Measurements from ENCODE around the gene PDS5A. TPM values are rescaled to one million over a fixed set of nuclear protein-coding genes. Genes with fewer than 3 reads are reported as not detected.
A peak's percentile ranks its signal among the peaks of the same experiment; 100 is the strongest.
"Not testable (repeated sequence)": the region's sequence is repeated elsewhere in the genome, so short reads cannot be mapped to it uniquely, and the experiment has no call there.

PDS5A gene
- total RNA-seq, 2 donors from 2014 or later: 102 to 109 TPM

DNA sequence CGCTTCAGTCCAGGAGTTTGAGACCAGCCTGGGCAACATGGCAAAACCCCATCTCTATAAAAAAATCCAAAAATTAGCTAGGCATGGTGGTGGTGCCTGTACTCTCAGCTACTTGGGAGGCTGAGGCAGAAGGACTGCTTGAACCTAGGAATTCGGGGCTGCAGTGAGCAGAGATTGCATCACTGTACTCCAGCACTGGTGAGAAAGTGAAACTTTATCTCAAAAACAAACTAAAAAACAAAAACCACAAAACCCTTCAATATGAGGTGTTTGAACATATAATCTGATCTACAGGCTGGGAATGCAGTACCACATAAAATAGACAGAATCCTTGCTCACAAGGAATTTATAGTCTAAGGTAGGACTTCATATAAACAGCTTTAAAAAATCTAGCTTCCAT lies 103.9 kb downstream of the PDS5A start:
- no peak for DNase-seq
- no peaks in the 10 kb centered on the region for H3K9me3 ChIP-seq (ENCODE audit: control insufficient read depth, low read length, poor library complexity, severe bottlenecking)
- Mint-ChIP-seq H3K27me3 (no peaks in the 10 kb centered on the region), H3K4me3 (no peak overlapping the region), H3K27ac (peak overlapping the region; percentile 84), H3K4me1 (peaks cover 14% of the 10 kb centered on the region), H3K36me3 (ENCODE audit: low read depth) (peaks cover 3% of the 10 kb centered on the region)
- no peak for ATAC-seq

DNA sequence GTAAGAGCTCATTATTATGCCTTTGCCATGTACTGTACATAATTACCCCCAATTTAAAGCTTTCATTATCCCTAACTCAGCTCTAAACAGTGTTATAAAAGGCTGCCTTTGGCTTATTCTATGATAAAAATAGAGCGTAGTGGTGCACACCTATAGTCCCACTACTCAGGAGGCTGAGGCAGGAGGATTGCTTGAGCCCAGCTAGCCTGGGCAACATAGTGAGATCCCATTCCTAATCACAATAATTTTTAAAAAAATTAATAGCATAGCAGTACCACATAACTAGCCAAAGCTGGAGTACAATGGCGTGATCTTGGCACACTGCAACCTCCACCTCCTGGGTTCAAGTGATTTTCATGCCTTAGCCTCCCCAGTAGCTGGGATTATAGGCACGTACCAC lies 112.4 kb downstream of the PDS5A start:
- H3K36me3 Mint-ChIP-seq (ENCODE audit: low read depth): peaks cover 5% of the 10 kb centered on the region
- no peak for DNase-seq
- no peak overlapping the region for H3K4me3 Mint-ChIP-seq

DNA sequence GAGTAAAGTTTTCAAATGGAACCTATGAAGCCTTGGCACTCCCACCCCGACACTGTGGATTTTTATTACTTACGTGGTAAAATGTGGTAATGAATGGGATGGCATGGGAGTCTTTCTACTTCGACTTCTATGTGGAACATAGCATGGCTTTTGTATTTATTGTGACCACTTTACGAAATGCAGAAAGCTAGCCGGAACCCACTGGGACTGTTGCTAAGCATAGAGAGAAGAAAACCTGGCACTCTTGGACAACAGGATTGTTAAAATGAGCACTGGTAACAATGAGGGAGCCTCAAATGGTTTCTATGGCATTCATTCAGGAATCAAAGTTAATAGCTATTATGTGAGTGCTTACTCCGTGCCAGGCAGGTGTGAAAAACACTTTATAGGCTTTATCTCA lies 113.3 kb downstream of the PDS5A start:
- Mint-ChIP-seq H3K4me1 (peaks cover 5% of the 10 kb centered on the region), H3K27ac (no peak overlapping the region), H3K27me3 (no peaks in the 10 kb centered on the region), H3K36me3 (ENCODE audit: low read depth) (peaks cover 7% of the 10 kb centered on the region), H3K4me3 (no peak overlapping the region)
- H3K9me3 ChIP-seq (ENCODE audit: control insufficient read depth, low read length, poor library complexity, severe bottlenecking): no peaks in the 10 kb centered on the region
- no peak for ATAC-seq
- no peak for DNase-seq

More for the DNA sequence above, 112.4 kb downstream of the PDS5A start:
- no peak for ATAC-seq
- no peak overlapping the region for H3K27ac Mint-ChIP-seq
- no peaks in the 10 kb centered on the region for H3K9me3 ChIP-seq (ENCODE audit: control insufficient read depth, low read length, poor library complexity, severe bottlenecking)
- H3K4me1 Mint-ChIP-seq: no peaks in the 10 kb centered on the region
- no peaks in the 10 kb centered on the region for H3K27me3 Mint-ChIP-seq

DNA sequence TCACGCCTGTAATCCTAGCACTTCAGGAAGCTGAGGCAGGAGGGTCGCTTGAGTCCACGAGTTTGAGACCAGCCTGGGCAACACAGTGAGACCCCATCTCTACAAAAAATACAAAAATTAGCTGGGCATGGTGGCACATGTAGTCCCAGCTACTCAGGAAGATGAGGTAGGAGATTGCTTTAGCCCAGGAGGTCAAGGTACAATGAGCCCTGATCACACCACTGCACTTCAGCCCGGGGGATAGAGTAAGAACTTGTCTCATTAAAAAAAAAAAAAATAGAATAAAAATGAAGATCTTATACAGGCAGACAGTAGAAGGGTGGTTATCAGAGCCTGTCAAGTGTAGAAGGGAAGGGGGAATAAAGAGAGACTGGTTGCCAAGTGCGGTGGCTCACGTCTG lies 116.9 kb downstream of the PDS5A start:
- DNase-seq (no peak), ATAC-seq (no peak)
- no peaks in the 10 kb centered on the region for H3K9me3 ChIP-seq (ENCODE audit: control insufficient read depth, low read length, poor library complexity, severe bottlenecking)
- H3K4me3 Mint-ChIP-seq: no peak overlapping the region
- peaks cover 5% of the 10 kb centered on the region for H3K4me1 Mint-ChIP-seq
- H3K27ac Mint-ChIP-seq: peak overlapping the region; percentile 85
- H3K36me3 Mint-ChIP-seq (ENCODE audit: low read depth): peaks cover 7% of the 10 kb centered on the region
- no peaks in the 10 kb centered on the region for H3K27me3 Mint-ChIP-seq

DNA sequence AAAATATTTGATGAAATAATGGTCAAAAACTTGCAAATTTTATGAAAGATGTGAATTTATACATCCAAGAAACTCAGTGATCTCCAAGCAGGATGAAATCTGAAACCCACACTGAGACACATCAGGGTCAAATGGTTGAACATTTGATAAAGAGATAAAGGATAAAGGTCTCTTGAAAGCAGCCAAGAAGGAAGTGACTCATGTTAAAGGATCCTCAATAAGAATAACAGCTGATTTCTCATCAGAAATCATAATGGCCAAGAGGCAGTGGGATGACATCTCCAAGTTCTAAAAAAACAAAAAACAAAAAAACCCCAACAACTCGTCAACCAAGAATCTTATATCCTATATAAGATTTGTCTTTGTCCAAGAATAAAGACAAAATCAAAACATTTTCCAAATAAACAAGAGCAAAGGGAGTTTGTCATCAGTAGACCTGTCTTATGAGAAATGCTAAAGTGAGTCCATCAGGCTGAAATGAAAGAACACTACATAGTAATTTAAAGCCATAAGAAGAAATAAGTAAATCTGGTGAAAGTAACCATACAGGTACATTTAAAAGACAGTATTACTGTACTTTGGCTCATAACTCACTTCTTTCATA lies 121.7 kb downstream of the PDS5A start:
- H3K36me3 Mint-ChIP-seq (ENCODE audit: low read depth): peaks cover 13% of the 10 kb centered on the region
- H3K4me3 Mint-ChIP-seq: no peak overlapping the region
- no peaks in the 10 kb centered on the region for H3K27me3 Mint-ChIP-seq
- H3K9me3 ChIP-seq (ENCODE audit: control insufficient read depth, low read length, poor library complexity, severe bottlenecking): no peaks in the 10 kb centered on the region
- H3K27ac Mint-ChIP-seq: no peak overlapping the region
- ATAC-seq: no peak
- peaks cover 10% of the 10 kb centered on the region for H3K4me1 Mint-ChIP-seq
- DNase-seq: no peak

DNA sequence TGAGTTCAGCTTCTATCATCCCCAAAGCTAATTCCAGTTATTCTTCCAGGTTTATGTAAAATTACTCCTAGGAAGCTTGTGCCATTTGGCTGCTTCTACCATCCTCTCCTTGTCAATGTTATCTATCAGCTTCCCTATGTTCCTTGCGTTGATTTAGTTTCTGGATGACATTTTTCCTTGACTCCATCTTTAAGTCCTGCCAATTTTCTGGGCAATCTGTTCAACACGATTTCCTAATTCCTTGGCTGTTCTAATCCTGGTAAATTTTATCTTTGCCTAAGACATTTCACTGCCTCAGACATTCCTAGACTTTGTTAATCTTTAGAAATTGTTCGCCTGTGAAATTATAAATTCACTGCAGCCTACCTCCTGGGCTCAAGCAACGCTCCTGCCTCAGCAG lies 125.1 kb downstream of the PDS5A start:
- H3K9me3 ChIP-seq (ENCODE audit: control insufficient read depth, low read length, poor library complexity, severe bottlenecking): no peaks in the 10 kb centered on the region
- no peak overlapping the region for H3K27ac Mint-ChIP-seq

DNA sequence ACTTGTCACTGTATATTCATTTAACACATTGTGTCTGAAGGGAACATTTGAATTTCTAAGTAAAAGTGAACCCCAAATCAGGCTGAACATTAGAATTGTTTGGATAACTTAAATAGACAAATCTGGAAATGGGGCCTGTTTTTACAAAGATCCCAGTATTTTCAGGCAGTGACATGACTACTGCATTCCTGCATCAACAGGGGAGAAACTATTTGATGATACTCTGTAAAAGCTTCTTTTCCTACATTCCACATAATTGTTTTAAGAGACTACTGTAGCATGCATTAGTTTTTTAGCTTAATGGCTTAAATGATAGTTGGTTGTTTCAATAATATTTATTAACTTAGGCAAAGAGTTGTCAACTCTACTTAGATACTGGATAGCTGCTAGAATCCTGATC lies 127.0 kb downstream of the PDS5A start:
- no peak overlapping the region for H3K4me3 Mint-ChIP-seq
- DNase-seq (no peak), ATAC-seq (no peak)
- peaks cover 11% of the 10 kb centered on the region for H3K36me3 Mint-ChIP-seq (ENCODE audit: low read depth)
- H3K27ac Mint-ChIP-seq: no peak overlapping the region
- no peaks in the 10 kb centered on the region for H3K9me3 ChIP-seq (ENCODE audit: control insufficient read depth, low read length, poor library complexity, severe bottlenecking)
- peaks cover 5% of the 10 kb centered on the region for H3K4me1 Mint-ChIP-seq
- H3K27me3 Mint-ChIP-seq: no peaks in the 10 kb centered on the region

More for the DNA sequence above, 125.1 kb downstream of the PDS5A start:
- peaks cover 5% of the 10 kb centered on the region for H3K4me1 Mint-ChIP-seq
- ATAC-seq (no peak), DNase-seq (no peak)
- H3K27me3 Mint-ChIP-seq: no peaks in the 10 kb centered on the region
- H3K4me3 Mint-ChIP-seq: no peak overlapping the region
- peaks cover 11% of the 10 kb centered on the region for H3K36me3 Mint-ChIP-seq (ENCODE audit: low read depth)

DNA sequence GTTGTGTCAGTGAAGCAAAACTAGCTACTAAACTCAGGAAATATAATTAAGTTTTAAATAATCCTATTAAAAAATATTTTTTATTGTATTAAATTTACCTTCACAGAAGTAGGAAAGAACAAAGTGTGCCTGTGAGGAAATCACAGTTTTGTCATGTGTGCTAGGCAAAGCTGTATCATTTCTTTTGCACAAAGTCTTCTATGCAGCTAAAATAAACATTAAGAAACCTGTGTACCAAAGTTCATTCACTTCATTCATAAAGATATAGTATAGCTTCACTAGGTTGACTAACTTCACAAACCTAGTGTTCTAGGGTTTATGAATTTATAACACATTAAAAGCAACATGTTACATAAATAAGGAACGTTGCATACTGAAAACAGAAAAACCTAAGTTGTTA lies 131.0 kb downstream of the PDS5A start:
- Mint-ChIP-seq H3K27me3 (no peaks in the 10 kb centered on the region), H3K27ac (no peak overlapping the region), H3K4me3 (no peak overlapping the region), H3K4me1 (no peaks in the 10 kb centered on the region), H3K36me3 (ENCODE audit: low read depth) (peaks cover 2% of the 10 kb centered on the region)
- no peak for DNase-seq
- no peaks in the 10 kb centered on the region for H3K9me3 ChIP-seq (ENCODE audit: control insufficient read depth, low read length, poor library complexity, severe bottlenecking)
- ATAC-seq: no peak

DNA sequence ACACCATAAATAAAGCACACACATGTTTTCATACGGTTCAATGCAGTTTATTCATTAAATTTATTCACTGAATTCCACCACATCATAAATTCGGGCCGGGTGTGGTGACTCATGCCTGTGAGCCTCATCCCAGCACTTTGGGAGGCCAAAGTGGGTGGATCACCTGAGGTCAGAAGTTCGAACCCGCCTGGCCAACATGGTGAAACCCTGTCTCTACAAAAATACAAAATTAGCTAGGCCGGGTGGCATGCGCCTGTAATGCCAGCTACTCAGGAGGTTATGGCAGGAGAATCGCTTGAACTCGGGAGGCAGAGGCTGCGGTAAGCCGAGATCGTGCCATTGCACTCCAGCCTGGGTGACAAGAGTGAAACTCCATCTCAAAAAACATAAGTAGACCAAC lies 131.6 kb downstream of the PDS5A start:
- H3K4me3 Mint-ChIP-seq: no peak overlapping the region
- H3K36me3 Mint-ChIP-seq (ENCODE audit: low read depth): peaks cover 2% of the 10 kb centered on the region
- H3K27me3 Mint-ChIP-seq: no peaks in the 10 kb centered on the region
- ATAC-seq: no peak
- DNase-seq: no peak
- H3K9me3 ChIP-seq (ENCODE audit: control insufficient read depth, low read length, poor library complexity, severe bottlenecking): no peaks in the 10 kb centered on the region
- H3K27ac Mint-ChIP-seq: no peak overlapping the region
- H3K4me1 Mint-ChIP-seq: no peaks in the 10 kb centered on the region

DNA sequence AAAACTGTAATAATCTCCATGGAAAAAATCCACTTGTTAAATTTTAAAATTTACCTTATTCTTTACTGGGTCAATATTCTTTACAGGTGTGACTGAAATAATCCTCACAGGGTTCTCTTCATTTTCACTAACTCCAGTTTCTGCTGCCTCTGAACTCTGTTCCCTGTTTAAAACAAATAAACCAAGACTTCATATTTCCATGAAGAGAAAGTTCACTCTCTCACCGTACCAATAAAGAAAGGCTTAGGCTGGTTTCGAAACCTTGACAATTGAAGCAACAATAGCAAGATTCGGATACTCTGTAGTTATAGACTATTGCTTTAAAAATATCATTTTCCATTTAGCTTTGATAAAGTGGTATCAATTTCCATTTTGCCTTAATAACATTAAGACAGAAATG lies 135.8 kb downstream of the PDS5A start:
- H3K27me3 Mint-ChIP-seq: no peaks in the 10 kb centered on the region
- no peaks in the 10 kb centered on the region for H3K4me1 Mint-ChIP-seq
- H3K36me3 Mint-ChIP-seq (ENCODE audit: low read depth): peaks cover 3% of the 10 kb centered on the region
- no peak for ATAC-seq
- no peak for DNase-seq
- no peak overlapping the region for H3K27ac Mint-ChIP-seq
- no peaks in the 10 kb centered on the region for H3K9me3 ChIP-seq (ENCODE audit: control insufficient read depth, low read length, poor library complexity, severe bottlenecking)
- no peak overlapping the region for H3K4me3 Mint-ChIP-seq

DNA sequence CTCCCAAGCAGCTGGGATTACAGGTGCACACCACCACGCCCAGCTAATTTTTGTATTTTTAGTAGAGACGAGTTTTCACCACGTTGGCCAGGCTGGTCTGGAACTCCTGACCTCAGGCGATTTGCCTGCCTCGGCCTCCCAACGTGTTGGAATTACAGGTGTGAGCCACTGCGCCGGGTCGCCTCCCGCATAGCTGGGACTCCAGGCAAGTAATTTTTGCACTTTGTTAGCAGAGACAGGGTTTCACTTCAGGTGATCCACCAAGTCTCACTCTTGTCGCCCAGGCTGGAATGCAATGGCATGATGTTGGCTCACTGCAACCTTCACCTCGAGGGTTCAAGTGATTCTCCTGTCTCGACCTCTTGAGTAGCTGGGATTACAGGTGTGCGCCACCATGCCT lies 137.2 kb downstream of the PDS5A start:
- DNase-seq; H3K27ac Mint-ChIP-seq; H3K9me3 ChIP-seq (ENCODE audit: control insufficient read depth, low read length, poor library complexity, severe bottlenecking); H3K4me1 Mint-ChIP-seq; H3K36me3 Mint-ChIP-seq (ENCODE audit: low read depth); H3K4me3 Mint-ChIP-seq; H3K27me3 Mint-ChIP-seq; ATAC-seq: not testable (repeated sequence)

DNA sequence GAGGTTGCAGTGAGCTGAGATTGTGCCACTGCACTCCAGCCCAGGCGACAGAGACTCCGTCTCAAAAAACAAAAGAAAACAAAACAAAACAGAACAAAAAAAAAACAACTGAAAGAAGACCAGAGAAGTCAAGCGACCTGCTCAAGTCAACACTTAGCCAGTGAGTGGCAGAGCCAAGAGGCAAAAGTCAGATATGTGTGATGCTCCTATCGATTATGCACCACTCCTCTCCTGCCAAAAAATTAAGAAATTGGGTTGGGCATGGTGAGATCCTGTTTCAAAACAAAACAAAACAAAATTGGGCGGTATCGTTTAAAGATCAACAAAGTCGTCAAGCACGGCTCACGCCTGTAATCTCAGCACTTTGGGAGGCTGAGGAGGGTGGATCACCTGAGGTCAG lies 137.7 kb downstream of the PDS5A start:
- DNase-seq (no peak), ATAC-seq (no peak)
- H3K4me3 Mint-ChIP-seq: no peak overlapping the region
- H3K36me3 Mint-ChIP-seq (ENCODE audit: low read depth): peaks cover 3% of the 10 kb centered on the region
- H3K4me1 Mint-ChIP-seq: no peaks in the 10 kb centered on the region
- H3K27ac Mint-ChIP-seq: no peak overlapping the region
- H3K9me3 ChIP-seq (ENCODE audit: control insufficient read depth, low read length, poor library complexity, severe bottlenecking): no peaks in the 10 kb centered on the region
- H3K27me3 Mint-ChIP-seq: no peaks in the 10 kb centered on the region

DNA sequence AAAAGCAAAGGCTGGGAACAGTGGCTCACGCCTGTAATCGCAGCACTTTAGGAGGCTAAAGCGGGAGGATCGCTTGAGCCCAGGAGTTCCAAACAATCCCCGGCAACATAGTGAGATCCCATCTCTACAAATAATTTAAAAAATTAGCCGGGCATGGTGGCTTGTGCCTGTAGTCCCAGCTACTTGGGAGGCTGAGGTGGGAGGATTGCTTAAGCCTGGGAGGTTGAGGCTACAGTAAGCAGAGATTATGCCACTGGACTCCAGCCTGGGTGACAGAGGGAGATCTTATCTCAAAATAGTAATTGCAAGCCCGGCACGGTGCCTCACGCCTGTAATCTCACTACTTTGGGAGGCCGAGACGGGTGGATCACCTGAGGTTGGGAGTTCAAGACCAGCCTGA lies 139.3 kb downstream of the PDS5A start:
- not testable (repeated sequence) for H3K27ac Mint-ChIP-seq; H3K4me3 Mint-ChIP-seq; DNase-seq; H3K9me3 ChIP-seq (ENCODE audit: control insufficient read depth, low read length, poor library complexity, severe bottlenecking); ATAC-seq; H3K27me3 Mint-ChIP-seq; H3K4me1 Mint-ChIP-seq; H3K36me3 Mint-ChIP-seq (ENCODE audit: low read depth)

DNA sequence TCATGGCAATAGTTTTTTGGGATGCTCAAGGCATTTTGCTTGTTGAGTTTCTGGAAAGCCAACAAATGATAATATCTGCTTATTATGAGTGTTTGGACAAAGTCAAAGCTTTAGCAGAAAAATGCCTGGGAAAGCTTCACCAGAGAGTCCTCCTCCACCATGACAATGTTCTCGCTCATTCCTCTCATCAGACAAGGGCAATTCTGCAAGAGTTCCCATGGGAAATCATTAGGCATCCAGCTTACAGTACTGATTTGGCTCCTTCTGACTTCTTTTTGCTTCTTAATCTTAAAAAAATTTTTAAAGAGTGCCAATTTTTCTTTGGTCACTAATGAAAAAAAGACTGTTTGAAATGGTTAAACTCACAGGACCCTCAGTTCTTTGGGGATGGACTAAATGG lies 143.4 kb downstream of the PDS5A start:
- no peak for ATAC-seq
- no peaks in the 10 kb centered on the region for H3K27me3 Mint-ChIP-seq
- peaks cover 3% of the 10 kb centered on the region for H3K36me3 Mint-ChIP-seq (ENCODE audit: low read depth)

More for the DNA sequence above, 143.4 kb downstream of the PDS5A start:
- H3K4me3 Mint-ChIP-seq: no peak overlapping the region
- H3K27ac Mint-ChIP-seq: peak overlapping the region; percentile 3
- no peaks in the 10 kb centered on the region for H3K4me1 Mint-ChIP-seq
- H3K9me3 ChIP-seq (ENCODE audit: control insufficient read depth, low read length, poor library complexity, severe bottlenecking): no peaks in the 10 kb centered on the region
- no peak for DNase-seq

Data from T-helper 17 cell (primary cell).